ENCODE measurements around the gene MUC4. TPM values are rescaled to one million over a fixed set of nuclear protein-coding genes. Genes with fewer than 3 reads are reported as not detected.
"Not testable (repeated sequence)": the region's sequence is repeated elsewhere in the genome, so short reads cannot be mapped to it uniquely, and the experiment has no call there.

Gene MUC4
- total and polyA plus RNA-seq, 2 donors: 0.14 to 1.3 TPM

- 76% methylated on average over 13 of the region's 13 CpGs for WGBS
- Histone ChIP-seq H3K36me3 (ENCODE audit: control insufficient read depth in 2 of 2, insufficient read depth in 2 of 2, low read length in 1 of 2) (no peaks in the 10 kb centered on the region), H3K4me1 (ENCODE audit: control insufficient read depth in 2 of 2, insufficient read depth in 2 of 2, low read length in 2 of 2) (peaks cover 0 to 2% of the 10 kb centered on the region in 2 donors), H3K27ac (ENCODE audit: low read depth in 1 of 2, low read length in 1 of 2) (no peak overlapping the region), H3K9me3 (ENCODE audit: control insufficient read depth in 2 of 2, insufficient read depth in 1 of 2, low read length in 1 of 2) (peaks cover 0 to 19% of the 10 kb centered on the region in 2 donors), H3K27me3 (ENCODE audit: control insufficient read depth in 2 of 2, insufficient read depth in 1 of 2, low read length in 1 of 2) (no peaks in the 10 kb centered on the region), H3K4me3 (ENCODE audit: low read length in 2 of 2) (no peak overlapping the region)
- no peak for DNase-seq (ENCODE audit: low read depth in 6 of 9, low spot score in 9 of 9)
Measured at GRCh38 chr3:195823999-195824398, 12.3 kb upstream of the MUC4 start.

GRCh38 chr3:195823280-195823679, 11.6 kb upstream of the MUC4 start:
- no peak for DNase-seq (ENCODE audit: low read depth in 6 of 9, low spot score in 9 of 9)
- Histone ChIP-seq H3K4me3 (ENCODE audit: low read length in 2 of 2) (no peak overlapping the region), H3K36me3 (ENCODE audit: control insufficient read depth in 2 of 2, insufficient read depth in 2 of 2, low read length in 1 of 2) (no peaks in the 10 kb centered on the region), H3K4me1 (ENCODE audit: control insufficient read depth in 2 of 2, insufficient read depth in 2 of 2, low read length in 2 of 2) (peaks cover 0 to 2% of the 10 kb centered on the region in 2 donors), H3K27ac (ENCODE audit: low read depth in 1 of 2, low read length in 1 of 2) (no peak overlapping the region), H3K9me3 (ENCODE audit: control insufficient read depth in 2 of 2, insufficient read depth in 1 of 2, low read length in 1 of 2) (peaks cover 0 to 19% of the 10 kb centered on the region in 2 donors), H3K27me3 (ENCODE audit: control insufficient read depth in 2 of 2, insufficient read depth in 1 of 2, low read length in 1 of 2) (no peaks in the 10 kb centered on the region)
- WGBS: 78% methylated on average over 10 of the region's 10 CpGs

GRCh38 chr3:195822131-195822696, 10.5 kb upstream of the MUC4 start:
- WGBS: 93% methylated on average over 16 of the region's 16 CpGs
- Histone ChIP-seq H3K9me3 (ENCODE audit: control insufficient read depth in 2 of 2, insufficient read depth in 1 of 2, low read length in 1 of 2) (peaks cover 0 to 26% of the 10 kb centered on the region in 2 donors), H3K4me3 (ENCODE audit: low read length in 2 of 2) (no peak overlapping the region), H3K27ac (ENCODE audit: low read depth in 1 of 2, low read length in 1 of 2) (no peak overlapping the region), H3K4me1 (ENCODE audit: control insufficient read depth in 2 of 2, insufficient read depth in 2 of 2, low read length in 2 of 2) (peaks cover 0 to 2% of the 10 kb centered on the region in 2 donors), H3K27me3 (ENCODE audit: control insufficient read depth in 2 of 2, insufficient read depth in 1 of 2, low read length in 1 of 2) (no peaks in the 10 kb centered on the region), H3K36me3 (ENCODE audit: control insufficient read depth in 2 of 2, insufficient read depth in 2 of 2, low read length in 1 of 2) (no peaks in the 10 kb centered on the region)
- DNase-seq (ENCODE audit: low read depth in 6 of 9, low spot score in 9 of 9): no peak

GRCh38 chr3:195821403-195822130, 9.8 kb upstream of the MUC4 start:
- Histone ChIP-seq H3K27ac (ENCODE audit: low read depth in 1 of 2, low read length in 1 of 2) (peak overlapping the region in 1 of 2 donors; percentile 18), H3K4me3 (ENCODE audit: low read length in 2 of 2) (no peak overlapping the region), H3K4me1 (ENCODE audit: control insufficient read depth in 2 of 2, insufficient read depth in 2 of 2, low read length in 2 of 2) (peaks cover 0 to 2% of the 10 kb centered on the region in 2 donors), H3K9me3 (ENCODE audit: control insufficient read depth in 2 of 2, insufficient read depth in 1 of 2, low read length in 1 of 2) (peaks cover 0 to 30% of the 10 kb centered on the region in 2 donors), H3K27me3 (ENCODE audit: control insufficient read depth in 2 of 2, insufficient read depth in 1 of 2, low read length in 1 of 2) (no peaks in the 10 kb centered on the region), H3K36me3 (ENCODE audit: control insufficient read depth in 2 of 2, insufficient read depth in 2 of 2, low read length in 1 of 2) (no peaks in the 10 kb centered on the region)
- 87% methylated on average over 21 of the region's 21 CpGs for WGBS
- DNase-seq (ENCODE audit: low read depth in 6 of 9, low spot score in 9 of 9): no peak

- H3K4me1 ChIP-seq (ENCODE audit: control insufficient read depth in 2 of 2, insufficient read depth in 2 of 2, low read length in 2 of 2): peaks cover 0 to 2% of the 10 kb centered on the region in 2 donors
- H3K4me3 ChIP-seq (ENCODE audit: low read length in 2 of 2): no peak overlapping the region
- WGBS: 93% methylated on average over 5 of the region's 5 CpGs
- no peak overlapping the region for H3K27ac ChIP-seq (ENCODE audit: low read depth in 1 of 2, low read length in 1 of 2)
- no peak for DNase-seq (ENCODE audit: low read depth in 6 of 9, low spot score in 9 of 9)
- peaks cover 0 to 30% of the 10 kb centered on the region in 2 donors for H3K9me3 ChIP-seq (ENCODE audit: control insufficient read depth in 2 of 2, insufficient read depth in 1 of 2, low read length in 1 of 2)
- no peaks in the 10 kb centered on the region for H3K36me3 ChIP-seq (ENCODE audit: control insufficient read depth in 2 of 2, insufficient read depth in 2 of 2, low read length in 1 of 2)
- H3K27me3 ChIP-seq (ENCODE audit: control insufficient read depth in 2 of 2, insufficient read depth in 1 of 2, low read length in 1 of 2): no peaks in the 10 kb centered on the region
Measured at GRCh38 chr3:195820901-195821300, 9.2 kb upstream of the MUC4 start.

GRCh38 chr3:195820186-195820585, 8.5 kb upstream of the MUC4 start:
- DNase-seq (ENCODE audit: low read depth in 6 of 9, low spot score in 9 of 9): no peak
- Histone ChIP-seq H3K4me1 (ENCODE audit: control insufficient read depth in 2 of 2, insufficient read depth in 2 of 2, low read length in 2 of 2) (peaks cover 0 to 2% of the 10 kb centered on the region in 2 donors), H3K27ac (ENCODE audit: low read depth in 1 of 2, low read length in 1 of 2) (no peak overlapping the region), H3K27me3 (ENCODE audit: control insufficient read depth in 2 of 2, insufficient read depth in 1 of 2, low read length in 1 of 2) (no peaks in the 10 kb centered on the region), H3K4me3 (ENCODE audit: low read length in 2 of 2) (no peak overlapping the region), H3K36me3 (ENCODE audit: control insufficient read depth in 2 of 2, insufficient read depth in 2 of 2, low read length in 1 of 2) (no peaks in the 10 kb centered on the region), H3K9me3 (ENCODE audit: control insufficient read depth in 2 of 2, insufficient read depth in 1 of 2, low read length in 1 of 2) (peaks cover 0 to 23% of the 10 kb centered on the region in 2 donors)
- 97% methylated on average over 8 of the region's 8 CpGs for WGBS

- Histone ChIP-seq H3K4me3 (ENCODE audit: low read length in 2 of 2) (no peak overlapping the region), H3K36me3 (ENCODE audit: control insufficient read depth in 2 of 2, insufficient read depth in 2 of 2, low read length in 1 of 2) (no peaks in the 10 kb centered on the region), H3K27ac (ENCODE audit: low read depth in 1 of 2, low read length in 1 of 2) (no peak overlapping the region), H3K4me1 (ENCODE audit: control insufficient read depth in 2 of 2, insufficient read depth in 2 of 2, low read length in 2 of 2) (peaks cover 0 to 2% of the 10 kb centered on the region in 2 donors), H3K27me3 (ENCODE audit: control insufficient read depth in 2 of 2, insufficient read depth in 1 of 2, low read length in 1 of 2) (no peaks in the 10 kb centered on the region), H3K9me3 (ENCODE audit: control insufficient read depth in 2 of 2, insufficient read depth in 1 of 2, low read length in 1 of 2) (peaks cover 0 to 12% of the 10 kb centered on the region in 2 donors)
- WGBS: 98% methylated on average over 21 of the region's 21 CpGs
- DNase-seq (ENCODE audit: low read depth in 6 of 9, low spot score in 9 of 9): no peak
Measured at GRCh38 chr3:195818301-195818700, 6.6 kb upstream of the MUC4 start.

GRCh38 chr3:195817578-195818135, 5.9 kb upstream of the MUC4 start:
- H3K36me3 ChIP-seq (ENCODE audit: control insufficient read depth in 2 of 2, insufficient read depth in 2 of 2, low read length in 1 of 2): no peaks in the 10 kb centered on the region
- peaks cover 0 to 2% of the 10 kb centered on the region in 2 donors for H3K4me1 ChIP-seq (ENCODE audit: control insufficient read depth in 2 of 2, insufficient read depth in 2 of 2, low read length in 2 of 2)
- H3K9me3 ChIP-seq (ENCODE audit: control insufficient read depth in 2 of 2, insufficient read depth in 1 of 2, low read length in 1 of 2): peaks cover 0 to 12% of the 10 kb centered on the region in 2 donors
- 97% methylated on average over 17 of the region's 17 CpGs for WGBS
- H3K4me3 ChIP-seq (ENCODE audit: low read length in 2 of 2): no peak overlapping the region
- no peak for DNase-seq (ENCODE audit: low read depth in 6 of 9, low spot score in 9 of 9)
- H3K27ac ChIP-seq (ENCODE audit: low read depth in 1 of 2, low read length in 1 of 2): no peak overlapping the region
- H3K27me3 ChIP-seq (ENCODE audit: control insufficient read depth in 2 of 2, insufficient read depth in 1 of 2, low read length in 1 of 2): peaks cover 0 to 2% of the 10 kb centered on the region in 2 donors

GRCh38 chr3:195816276-195816913, 4.7 kb upstream of the MUC4 start:
- 94% methylated on average over 23 of the region's 23 CpGs for WGBS
- peaks cover 0 to 14% of the 10 kb centered on the region in 2 donors for H3K27me3 ChIP-seq (ENCODE audit: control insufficient read depth in 2 of 2, insufficient read depth in 1 of 2, low read length in 1 of 2)
- H3K4me1 ChIP-seq (ENCODE audit: control insufficient read depth in 2 of 2, insufficient read depth in 2 of 2, low read length in 2 of 2); DNase-seq (ENCODE audit: low read depth in 6 of 9, low spot score in 9 of 9); H3K4me3 ChIP-seq (ENCODE audit: low read length in 2 of 2); H3K27ac ChIP-seq (ENCODE audit: low read depth in 1 of 2, low read length in 1 of 2); H3K36me3 ChIP-seq (ENCODE audit: control insufficient read depth in 2 of 2, insufficient read depth in 2 of 2, low read length in 1 of 2): not testable (repeated sequence)
- H3K9me3 ChIP-seq (ENCODE audit: control insufficient read depth in 2 of 2, insufficient read depth in 1 of 2, low read length in 1 of 2): peaks cover 0 to 12% of the 10 kb centered on the region in 2 donors

Measured in thymus (tissue), 11 donors.